Stimulated activated CD8-positive, alpha-beta memory T cell treated with anti-CD3 and anti-CD28 coated beads, Interleukin-7, amount 100 ng/mL, for 4 hours (primary cell): ENCODE results near the gene VAV3.

Source experiments
- DNase-seq, 2 donors: peaks; one replicate each; pipeline ENCODE4 v3.0.0-alpha.2; 2020; ENCODE audit warnings: low read depth in 2 of 2

Gene VAV3

GRCh38 chr1:107575226-107575625 is 389.8 kb downstream of the VAV3 start:
- DNase-seq, result no peak

GRCh38 chr1:107574044-107574443 is 390.9 kb downstream of the VAV3 start:
- DNase-seq, result no peak

- no peak for DNase-seq
Observed at GRCh38 chr1:107572674-107573211, 392.2 kb downstream of the VAV3 start.

GRCh38 chr1:107570768-107571167 is 394.2 kb downstream of the VAV3 start:
- DNase-seq, result no peak

GRCh38 chr1:107563441-107563840 is 401.5 kb downstream of the VAV3 start:
- DNase-seq, result no peak

GRCh38 chr1:107559881-107560280 is 405.1 kb downstream of the VAV3 start:
- no peak for DNase-seq

- DNase-seq, result no peak
Observed at GRCh38 chr1:107557095-107557494, 407.9 kb downstream of the VAV3 start.

GRCh38 chr1:107555578-107555977 is 409.4 kb downstream of the VAV3 start:
- no peak for DNase-seq

- DNase-seq, result no peak
Observed at GRCh38 chr1:107552781-107553180, 412.2 kb downstream of the VAV3 start.

- DNase-seq, result no peak
Observed at GRCh38 chr1:107551456-107551855, 413.5 kb downstream of the VAV3 start.

- DNase-seq, result no peak
Observed at GRCh38 chr1:107550358-107550757, 414.6 kb downstream of the VAV3 start.

GRCh38 chr1:107549152-107549810 is 415.7 kb downstream of the VAV3 start:
- DNase-seq, result no peak

GRCh38 chr1:107548276-107548675 is 416.7 kb downstream of the VAV3 start:
- no peak for DNase-seq

GRCh38 chr1:107547363-107548155 is 417.4 kb downstream of the VAV3 start:
- DNase-seq, result no peak

- DNase-seq, result no peak
Observed at GRCh38 chr1:107546576-107546975, 418.4 kb downstream of the VAV3 start.

- no peak for DNase-seq
Observed at GRCh38 chr1:107545879-107546278, 419.1 kb downstream of the VAV3 start.

GRCh38 chr1:107545056-107545577 is 419.9 kb downstream of the VAV3 start:
- no peak for DNase-seq

- DNase-seq, result no peak
Observed at GRCh38 chr1:107544285-107544684, 420.7 kb downstream of the VAV3 start.

- no peak for DNase-seq
Observed at GRCh38 chr1:107541412-107541811, 423.6 kb downstream of the VAV3 start.

GRCh38 chr1:107538502-107538901 is 426.5 kb downstream of the VAV3 start:
- no peak for DNase-seq

GRCh38 chr1:107536266-107536665 is 428.7 kb downstream of the VAV3 start:
- DNase-seq, result no peak

- no peak for DNase-seq
Observed at GRCh38 chr1:107535091-107535490, 429.9 kb downstream of the VAV3 start.

- DNase-seq, result no peak
Observed at GRCh38 chr1:107534632-107535031, 430.3 kb downstream of the VAV3 start.
